GM21786 (cell line): Measurements from ENCODE around the gene CATSPER3.

ENCODE experiments used
- ATAC-seq: cut with Tn5 transposase; IDR thresholded peaks from one replicate; pipeline ENCODE4 v1.9.1; 2021; ENCODE audit not compliant: unreplicated experiment

CATSPER3 gene

DNA sequence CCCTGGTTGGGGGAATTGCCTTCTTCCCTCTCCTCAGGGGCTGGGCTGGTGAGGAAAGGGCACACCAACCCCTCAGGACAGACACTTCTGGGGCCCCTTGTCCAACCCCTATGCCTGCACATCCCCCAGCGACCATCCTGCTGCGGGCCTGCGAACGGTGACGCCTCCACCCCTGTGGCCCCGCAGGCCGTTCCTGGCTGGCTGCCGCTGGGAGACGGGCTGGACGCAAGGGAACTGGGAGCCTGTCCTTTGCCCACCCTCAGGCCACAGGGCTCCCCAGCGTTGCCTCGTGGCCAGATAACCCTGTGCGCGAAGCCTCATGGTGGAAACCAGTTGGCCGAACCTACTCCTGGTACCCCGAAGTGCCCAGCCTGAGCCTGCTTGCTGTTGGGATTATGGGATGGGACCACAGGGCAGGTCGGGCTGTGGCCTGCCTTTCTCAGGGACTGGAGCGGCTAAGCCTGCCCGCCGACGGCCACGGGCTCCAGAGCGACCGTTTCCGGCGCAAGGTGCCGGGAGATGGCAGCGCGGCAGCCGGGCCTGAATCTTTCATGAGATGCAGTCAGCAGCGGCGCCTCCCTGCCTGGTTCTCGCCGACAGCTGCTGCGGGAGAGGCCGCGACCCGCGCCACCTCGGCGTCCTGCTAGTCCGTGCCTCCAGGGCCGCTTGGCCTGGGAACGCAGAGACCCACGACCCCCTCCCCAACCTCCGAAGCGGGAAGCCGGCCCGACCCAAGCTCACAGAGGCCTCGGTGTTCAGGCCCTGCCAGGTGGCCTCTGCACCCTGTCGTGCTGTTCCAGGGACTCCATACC lies 72.8 kb downstream of the CATSPER3 start:
- no peak for ATAC-seq

DNA sequence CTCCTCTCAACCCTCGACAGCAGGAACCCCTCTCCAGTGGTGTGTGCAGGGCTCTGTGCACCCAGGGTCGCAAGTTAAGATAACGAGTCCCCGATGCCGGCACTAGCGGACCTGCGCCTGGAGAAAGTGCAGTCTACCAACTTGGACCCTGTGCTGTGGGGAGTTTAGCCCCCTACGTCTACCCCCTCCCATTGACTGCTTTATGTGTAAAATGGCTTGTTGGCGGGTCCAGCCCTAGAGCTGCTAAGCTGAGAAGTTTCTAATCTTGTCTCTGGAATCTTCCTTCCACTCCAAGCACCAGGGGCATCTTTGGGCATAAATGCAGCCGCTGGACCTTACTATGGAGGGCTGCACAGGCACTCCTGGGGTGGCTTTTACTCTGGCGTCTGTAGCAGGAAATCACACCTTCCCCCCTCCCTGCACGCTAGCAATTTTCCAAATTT lies 73.5 kb downstream of the CATSPER3 start:
- ATAC-seq: no peak

DNA sequence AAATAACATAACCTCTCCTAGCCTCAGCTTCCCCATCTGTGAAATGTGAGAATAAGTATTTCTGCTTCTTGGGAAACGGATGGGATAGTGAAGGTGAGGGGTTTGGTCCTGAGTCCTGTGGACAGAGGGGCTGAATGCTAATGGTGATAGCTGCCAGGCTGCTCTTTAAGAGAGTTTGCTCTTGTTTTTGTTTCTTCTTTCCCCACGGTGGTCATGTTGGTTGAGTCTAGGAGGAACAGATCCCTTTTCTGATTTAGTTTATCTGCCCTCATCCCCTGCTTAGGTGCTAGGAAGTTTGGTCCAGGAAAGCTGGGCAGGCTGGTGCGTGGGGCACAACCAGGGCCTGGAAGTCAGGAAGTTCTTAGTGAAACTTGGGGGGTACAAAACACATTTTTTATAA lies 74.0 kb downstream of the CATSPER3 start:
- ATAC-seq: no peak

DNA sequence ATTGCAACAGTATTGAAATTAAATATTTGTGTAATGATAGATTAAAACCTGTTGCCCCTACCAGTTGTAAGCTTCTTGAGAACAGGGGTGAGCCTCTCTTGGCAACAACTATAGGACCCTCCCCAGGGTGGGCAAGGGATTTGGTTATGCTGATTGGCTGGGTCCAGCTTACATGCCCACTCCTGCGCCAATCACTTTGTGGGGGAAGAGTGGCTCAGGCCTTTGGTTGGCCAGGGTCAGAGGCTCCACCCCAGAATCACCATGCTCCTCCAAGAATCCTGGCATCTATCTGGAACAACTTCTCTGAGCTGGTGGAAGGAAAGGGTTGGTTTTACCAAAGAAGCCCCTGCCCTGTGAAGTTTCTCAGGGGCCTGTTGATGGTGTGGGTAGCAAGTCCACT lies 74.9 kb downstream of the CATSPER3 start:
- no peak for ATAC-seq

DNA sequence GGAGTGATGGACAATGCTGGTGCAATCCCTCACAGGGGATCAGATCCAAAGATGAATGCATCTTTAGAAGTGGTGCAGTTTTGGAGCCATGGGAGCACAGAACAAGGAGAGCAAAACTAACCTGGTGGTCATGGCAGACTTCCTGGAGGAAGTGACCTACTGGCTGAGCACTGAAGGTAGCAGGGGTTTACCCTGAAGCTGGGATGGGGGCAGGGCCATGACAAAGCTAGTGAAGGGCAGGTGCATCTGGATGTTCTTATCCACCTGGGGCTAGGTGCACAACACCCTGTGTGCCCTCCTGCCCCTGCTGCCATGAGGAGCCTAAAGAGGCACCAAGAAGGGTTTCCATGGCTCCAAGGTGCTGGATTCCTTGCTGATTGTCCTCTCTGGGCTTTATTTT lies 77.8 kb downstream of the CATSPER3 start:
- ATAC-seq: no peak

DNA sequence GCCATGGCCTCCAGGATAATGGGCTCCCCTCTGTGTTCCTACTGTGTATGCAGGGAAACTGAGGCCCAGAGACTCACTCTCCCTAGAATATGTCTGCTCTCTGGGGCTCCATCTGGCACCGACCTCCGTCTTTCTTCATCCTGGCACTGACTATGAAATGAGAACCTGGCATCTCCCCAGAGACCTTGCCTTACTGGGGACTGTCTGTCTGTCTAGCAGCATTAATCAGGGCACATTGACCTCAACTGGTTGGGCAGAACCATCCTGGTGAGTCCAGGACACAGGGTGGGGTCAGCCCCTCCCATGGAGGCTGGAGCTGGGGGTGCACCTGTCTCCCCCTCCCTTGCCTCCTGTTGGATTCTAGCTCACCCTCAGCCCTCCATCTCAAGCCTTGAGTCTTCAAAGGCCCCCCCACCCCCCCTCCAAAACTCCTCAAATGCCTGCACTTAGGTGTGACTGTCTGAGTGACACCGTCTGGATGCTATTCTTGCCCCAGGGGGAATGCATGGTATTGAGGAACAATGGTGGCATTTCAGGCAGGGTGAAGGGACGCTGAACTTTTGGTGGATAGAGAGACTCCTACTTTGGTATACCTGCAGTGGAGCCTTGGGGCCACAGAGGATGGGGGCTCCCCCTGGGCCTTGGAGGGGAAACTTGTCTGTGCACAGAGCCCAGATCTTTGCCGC lies 79.1 kb downstream of the CATSPER3 start:
- ATAC-seq: no peak

DNA sequence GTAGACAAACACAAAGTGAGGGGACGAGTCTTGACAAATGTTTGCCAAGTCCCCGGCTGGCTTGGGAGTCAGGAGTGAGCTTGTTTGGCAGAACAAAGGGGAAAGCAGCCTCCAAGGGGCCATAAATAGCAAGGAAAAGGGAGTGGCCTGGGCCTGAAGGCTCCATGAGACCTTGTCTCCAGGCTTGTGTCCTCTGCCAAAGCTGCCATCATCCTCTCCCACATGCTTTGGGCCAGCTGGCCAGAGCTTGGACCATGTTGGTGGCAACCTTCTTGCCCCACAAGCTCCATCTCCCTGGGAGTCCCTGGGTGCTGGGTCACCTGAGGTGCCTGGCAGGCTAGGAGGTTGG lies 79.6 kb downstream of the CATSPER3 start:
- ATAC-seq: no peak

DNA sequence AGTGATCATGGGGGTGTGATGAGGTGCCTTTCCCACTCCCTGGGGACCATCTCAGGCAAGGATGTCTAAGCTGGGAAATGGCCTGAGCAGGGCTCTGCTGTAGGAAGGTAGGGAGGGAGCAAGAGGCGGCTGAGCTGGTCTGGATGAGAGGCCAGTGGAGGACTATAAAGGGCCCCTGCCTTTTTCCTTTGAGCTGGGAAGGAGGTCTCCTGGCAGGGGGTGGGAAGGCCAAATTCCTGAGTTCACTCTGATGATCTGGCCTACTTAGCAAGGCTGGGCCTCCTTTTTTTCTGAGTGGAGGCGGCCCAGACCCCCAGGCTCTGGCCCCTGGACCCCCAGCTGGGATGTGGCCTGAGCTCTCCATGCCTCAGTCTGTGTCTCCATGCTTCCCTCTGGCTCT lies 80.6 kb downstream of the CATSPER3 start:
- ATAC-seq: no peak

DNA sequence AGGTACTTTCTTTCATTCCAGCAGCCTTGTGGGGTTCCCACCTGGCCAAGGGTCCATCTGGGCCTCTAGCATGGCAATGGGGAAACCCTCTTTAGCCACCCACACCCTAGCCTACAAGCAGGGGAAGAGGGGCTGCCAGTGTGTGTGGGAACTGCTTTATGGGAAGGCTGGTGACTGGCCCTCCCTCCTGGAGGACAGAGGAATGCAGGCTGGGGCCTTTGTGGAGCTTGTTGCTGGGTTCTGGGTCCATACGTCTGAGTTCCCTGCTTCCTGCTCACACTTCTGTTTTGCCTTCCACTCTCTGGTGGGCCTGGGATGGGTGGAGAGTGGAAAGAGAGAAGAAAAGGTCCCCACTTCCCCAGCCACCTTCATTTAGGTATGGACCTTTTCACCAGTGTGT lies 81.2 kb downstream of the CATSPER3 start:
- no peak for ATAC-seq

DNA sequence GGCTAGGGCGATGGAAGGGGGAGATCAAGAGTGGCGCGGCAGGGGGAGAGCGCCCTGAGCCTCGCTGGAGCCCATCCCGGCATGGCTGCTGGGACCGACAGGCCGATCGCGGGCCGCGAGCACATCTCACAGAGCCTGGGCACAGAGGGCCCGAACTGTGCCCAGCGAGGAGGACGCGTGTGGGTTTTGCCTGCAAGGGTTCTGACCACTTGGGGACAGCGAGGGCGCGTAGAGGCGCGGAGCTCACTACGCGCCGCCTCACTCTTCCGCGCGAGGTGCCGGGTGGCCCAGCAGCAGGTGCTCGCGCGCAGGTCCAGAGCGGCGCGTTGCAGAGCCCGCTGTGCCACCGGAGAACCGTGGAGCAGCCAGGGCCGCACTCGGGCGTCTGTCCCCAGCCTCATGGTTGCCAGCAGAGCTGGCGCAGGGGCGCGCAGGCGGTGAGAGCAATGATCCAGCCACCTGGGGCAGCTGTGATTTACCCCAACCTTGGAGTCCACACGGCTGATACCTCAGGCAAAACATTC lies 82.6 kb downstream of the CATSPER3 start:
- no peak for ATAC-seq

DNA sequence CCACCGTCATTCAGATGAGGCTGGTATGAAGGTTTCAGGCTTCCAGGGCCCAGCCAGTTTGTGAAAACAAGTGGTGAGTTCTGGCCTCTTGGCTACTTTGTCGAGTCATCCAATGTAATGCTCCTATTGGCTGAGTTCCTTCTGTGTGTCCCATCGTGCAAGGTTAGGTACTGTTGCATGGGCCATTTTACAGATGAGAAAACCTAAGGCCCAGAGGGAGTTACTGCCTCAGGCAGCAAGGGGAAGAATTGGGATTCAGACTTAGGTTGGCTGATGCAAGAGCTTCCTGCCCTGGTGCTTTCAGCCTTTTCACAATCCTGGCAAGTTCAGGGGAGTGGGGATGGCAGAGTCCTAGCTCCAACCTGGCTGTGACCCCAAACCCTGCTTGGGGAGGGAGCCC lies 83.7 kb downstream of the CATSPER3 start:
- no peak for ATAC-seq

DNA sequence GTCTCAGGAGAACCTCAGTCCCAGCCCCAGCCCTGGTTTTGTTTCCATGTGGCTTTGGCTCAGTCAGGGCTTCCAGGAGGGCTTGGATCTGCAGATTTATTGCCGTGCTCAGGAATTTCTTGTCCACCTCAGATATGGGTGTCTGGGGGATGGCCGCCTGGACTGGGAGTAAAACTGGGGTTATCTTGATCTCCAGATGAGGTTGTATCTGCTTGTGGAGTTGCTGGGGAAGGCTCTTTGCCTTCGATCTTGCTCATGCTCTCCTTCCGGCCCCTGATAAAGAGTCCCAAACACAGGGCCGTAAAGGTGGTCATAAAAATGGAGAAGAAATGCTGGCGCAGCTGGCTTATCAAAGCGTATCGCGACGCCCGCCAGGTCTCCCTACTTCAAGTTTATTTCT lies 84.2 kb downstream of the CATSPER3 start:
- ATAC-seq: no peak

DNA sequence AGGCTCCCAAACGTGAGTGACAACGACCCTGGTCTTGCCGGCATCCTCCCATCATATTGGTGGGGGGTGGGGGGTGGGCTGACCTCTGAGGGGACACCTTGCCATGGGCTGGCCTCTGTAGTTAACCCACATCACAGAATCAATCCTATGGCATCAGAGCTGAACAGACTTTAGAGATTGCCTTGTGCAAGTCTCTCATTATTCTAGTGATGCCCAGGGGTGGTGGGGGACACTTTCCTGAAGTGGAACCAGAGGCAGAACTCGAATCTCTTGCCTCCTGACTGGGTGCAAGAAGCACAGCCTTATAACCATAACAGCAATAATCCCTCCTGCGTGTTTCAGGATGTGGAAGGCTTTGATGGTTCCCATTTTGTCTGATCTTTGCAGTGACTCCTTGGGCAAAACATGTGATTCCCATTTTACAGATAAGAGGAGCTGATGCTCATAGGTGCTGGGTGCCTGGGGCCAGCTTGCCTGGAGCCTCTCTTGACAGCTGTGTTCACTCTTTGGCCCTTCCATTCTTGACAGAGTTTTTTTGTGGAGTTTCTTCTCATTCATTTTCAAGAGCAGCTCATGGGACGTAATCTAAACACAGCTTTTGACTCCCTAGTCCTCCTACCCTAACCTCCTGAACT lies 84.9 kb downstream of the CATSPER3 start:
- no peak for ATAC-seq

DNA sequence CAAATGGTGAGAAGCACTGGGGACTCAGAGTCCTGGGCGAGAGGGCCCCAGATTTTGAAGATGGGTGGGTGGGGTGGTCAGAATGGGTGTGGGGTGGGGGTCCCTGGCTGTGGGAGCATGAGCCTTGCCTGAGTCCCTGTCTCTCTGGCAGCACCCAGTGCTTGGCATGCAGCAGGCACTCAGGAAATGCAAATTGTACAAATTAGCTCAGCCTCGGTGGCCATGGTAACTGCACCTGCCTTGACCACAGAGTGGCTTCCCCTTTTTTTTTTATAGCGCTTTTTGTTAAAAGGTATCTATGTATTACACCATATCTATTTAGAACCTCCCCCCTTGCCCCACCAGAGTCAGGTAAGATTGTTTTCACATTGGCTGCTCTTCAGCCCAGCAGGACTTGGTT lies 85.6 kb downstream of the CATSPER3 start:
- peak; percentile 94 for ATAC-seq

DNA sequence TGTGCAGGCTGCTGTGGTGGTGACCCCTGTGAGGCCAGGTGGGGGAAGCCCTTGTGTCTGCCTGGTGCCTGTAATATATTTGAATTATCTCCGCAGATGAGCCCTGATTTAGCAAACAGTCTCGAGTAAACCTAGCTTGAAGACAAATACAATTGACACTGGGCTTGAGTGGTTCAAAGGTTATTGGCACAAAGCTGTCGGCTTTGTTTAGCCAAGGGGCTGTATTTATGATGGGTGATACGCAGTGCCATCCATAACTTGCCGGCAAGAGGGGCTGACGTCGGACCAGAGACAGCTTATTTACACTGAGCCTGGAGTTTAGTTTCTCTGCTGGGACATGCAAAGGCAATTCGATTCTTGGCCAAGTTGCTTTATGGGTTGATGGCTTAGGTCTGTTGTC lies 86.3 kb downstream of the CATSPER3 start:
- no peak for ATAC-seq

DNA sequence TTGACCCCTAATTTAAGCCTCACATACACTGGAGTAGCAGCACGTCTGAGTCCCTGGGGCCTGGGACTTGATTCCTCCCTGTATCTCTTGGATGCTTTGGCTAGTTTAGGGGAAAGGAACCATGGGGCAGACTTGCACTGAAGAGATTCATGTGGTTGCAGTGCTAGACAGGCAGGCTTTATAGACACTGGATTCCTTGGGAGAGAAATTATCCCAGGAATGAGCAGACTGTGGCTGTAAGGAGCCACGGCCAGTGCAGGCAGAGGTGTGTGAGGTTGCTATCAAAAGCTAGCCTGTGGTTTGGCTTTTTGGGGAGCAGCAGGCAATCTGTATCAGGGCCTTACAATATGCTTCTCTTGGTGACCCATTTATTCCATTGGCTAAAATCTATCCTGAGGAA lies 86.8 kb downstream of the CATSPER3 start:
- ATAC-seq: no peak

DNA sequence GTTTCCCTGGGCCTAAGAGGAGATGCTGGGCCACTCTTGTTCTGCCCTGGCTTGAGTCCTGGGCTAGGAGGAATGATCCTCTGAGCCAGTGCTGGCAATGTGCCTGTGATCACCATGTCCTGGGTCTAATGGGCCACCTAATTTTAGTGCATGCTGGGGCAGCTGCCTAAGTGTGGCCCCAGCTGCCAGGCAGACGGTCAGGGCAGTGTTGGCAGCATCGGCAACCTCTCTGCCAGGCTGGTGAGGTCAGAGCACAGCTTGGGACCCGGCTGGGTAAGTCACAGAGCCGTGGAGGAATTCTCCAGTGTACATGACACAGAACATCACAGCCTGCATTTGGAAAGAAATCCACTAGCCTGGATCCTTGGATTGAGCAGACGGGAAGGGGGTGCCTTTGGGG lies 87.7 kb downstream of the CATSPER3 start:
- ATAC-seq: no peak

DNA sequence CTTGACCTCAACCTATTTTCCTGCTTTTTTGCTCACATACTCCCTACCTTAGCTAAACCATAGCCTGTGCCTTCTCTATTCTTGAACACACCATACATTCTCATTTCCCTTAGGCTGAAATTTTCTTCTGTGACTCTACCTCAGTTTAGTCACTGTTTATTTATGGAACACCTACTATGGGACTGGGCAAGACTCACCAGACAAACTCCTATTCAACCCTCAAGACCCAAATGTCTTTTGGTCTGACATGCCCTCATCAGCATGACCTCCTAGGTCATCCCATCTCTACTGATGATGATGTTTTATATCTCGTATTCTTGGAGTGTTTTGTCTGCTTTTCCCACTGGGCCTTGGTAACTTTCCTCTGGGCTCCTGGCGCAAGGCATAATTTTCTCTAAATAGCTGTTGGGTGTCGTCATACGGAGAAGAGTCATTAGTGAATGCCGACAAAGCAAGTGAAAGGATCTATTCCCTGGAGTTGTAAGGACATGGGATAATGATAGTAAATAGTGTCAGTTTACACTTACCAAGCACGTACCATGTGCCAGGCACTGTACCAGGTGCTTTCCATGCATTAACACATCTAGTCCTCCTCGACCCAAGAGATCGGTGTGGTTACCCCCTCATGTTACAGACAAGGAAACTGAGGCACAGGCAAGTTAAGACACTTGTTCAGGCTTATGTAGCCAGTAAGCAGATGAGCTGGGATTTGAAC lies 88.8 kb downstream of the CATSPER3 start:
- no peak for ATAC-seq

DNA sequence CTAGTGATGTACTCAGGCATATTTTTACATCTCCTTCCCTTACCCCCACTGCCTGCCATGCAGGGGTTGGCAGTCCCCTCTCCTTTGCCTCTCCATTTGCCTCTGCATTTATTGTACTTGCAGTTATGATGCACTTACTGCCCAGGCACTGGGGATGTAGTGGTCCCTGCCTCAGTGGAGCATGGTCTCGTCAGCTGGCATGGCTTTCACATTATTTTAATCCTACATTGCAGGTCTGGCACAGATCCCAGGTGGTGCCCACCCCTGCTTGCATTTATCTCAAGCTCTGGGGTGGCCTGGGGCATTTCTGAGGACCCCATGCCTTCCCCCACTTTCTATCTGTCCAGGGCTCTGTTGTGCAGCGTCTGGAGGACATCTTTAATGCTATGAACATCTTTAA lies 89.5 kb downstream of the CATSPER3 start:
- ATAC-seq: no peak

DNA sequence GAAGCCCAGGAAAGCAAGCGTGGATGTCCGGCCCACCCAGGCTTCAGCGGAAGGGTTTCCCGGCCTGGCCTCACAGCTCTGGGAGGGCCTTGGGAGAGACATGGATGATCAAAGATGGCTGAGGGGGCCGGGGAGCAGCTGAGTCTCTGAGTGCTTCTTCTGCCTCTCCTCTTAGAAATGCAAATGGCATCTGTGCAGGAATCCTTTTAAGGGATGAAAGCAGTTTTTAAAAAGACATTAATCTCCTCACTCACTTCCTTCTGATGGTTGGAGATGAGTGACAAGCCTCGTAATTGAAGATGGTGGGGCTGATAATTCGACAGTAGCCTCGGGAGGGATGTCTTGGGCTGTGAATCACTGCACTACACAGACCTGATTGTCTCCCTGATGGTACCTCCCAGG lies 90.6 kb downstream of the CATSPER3 start:
- ATAC-seq: no peak
